ENCODE data around the gene RPL36AL.

DNA sequence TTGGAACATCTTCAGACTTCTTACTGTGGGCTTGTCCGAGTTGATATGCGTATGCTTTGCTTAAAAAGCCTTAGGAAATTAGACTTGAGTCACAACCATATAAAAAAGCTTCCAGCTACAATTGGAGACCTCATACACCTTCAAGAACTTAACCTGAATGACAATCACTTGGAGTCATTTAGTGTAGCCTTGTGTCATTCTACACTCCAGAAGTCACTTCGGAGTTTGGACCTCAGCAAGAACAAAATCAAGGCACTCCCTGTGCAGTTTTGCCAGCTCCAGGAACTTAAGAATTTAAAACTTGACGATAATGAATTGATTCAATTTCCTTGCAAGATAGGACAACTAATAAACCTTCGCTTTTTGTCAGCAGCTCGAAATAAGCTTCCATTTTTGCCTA is 12.8 kb downstream of the RPL36AL start:
- TF ChIP-seq, protein P1, sequence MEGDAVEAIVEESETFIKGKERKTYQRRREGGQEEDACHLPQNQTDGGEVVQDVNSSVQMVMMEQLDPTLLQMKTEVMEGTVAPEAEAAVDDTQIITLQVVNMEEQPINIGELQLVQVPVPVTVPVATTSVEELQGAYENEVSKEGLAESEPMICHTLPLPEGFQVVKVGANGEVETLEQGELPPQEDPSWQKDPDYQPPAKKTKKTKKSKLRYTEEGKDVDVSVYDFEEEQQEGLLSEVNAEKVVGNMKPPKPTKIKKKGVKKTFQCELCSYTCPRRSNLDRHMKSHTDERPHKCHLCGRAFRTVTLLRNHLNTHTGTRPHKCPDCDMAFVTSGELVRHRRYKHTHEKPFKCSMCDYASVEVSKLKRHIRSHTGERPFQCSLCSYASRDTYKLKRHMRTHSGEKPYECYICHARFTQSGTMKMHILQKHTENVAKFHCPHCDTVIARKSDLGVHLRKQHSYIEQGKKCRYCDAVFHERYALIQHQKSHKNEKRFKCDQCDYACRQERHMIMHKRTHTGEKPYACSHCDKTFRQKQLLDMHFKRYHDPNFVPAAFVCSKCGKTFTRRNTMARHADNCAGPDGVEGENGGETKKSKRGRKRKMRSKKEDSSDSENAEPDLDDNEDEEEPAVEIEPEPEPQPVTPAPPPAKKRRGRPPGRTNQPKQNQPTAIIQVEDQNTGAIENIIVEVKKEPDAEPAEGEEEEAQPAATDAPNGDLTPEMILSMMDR (IDR thresholded peaks at IDR 0.05): no peak
- TF ChIP-seq POLR2A (IDR thresholded peaks at IDR 0.05): no peak
